Measurements from ENCODE around the gene TTLL7. TPM values are rescaled to one million over a fixed set of nuclear protein-coding genes. Genes with fewer than 3 reads are reported as not detected.

Gene TTLL7
- total RNA-seq, 1 experiment from 2014 or later, result 6.6 TPM

DNA sequence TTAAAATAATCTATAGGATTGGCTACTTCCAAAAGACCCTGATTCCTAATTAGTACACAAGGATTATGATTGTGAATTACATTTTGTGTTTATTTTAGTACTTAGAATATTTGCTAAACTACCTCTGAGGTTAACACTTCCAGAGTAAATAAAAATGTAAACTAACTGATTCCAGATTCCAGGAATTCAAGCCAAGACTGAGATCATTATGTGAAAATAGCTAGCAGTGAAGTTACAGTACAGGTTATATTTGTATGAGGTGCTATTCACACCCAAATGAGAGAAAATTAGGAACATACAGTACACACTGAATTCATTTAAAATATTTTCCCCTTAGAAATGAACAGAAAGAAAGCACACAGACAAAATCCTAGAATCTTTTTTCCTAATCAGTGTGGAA, 28.8 kb downstream of the TTLL7 start:
- no peak overlapping the region for H2AK5ac ChIP-seq (ENCODE audit: insufficient read length, low read length)
- H3K56ac ChIP-seq (ENCODE audit: insufficient read length, low read depth, low read length), result no peak overlapping the region
- no peak overlapping the region for H3K23ac ChIP-seq (ENCODE audit: insufficient read length, low read depth, low read length)
- no peak overlapping the region for H2BK5ac ChIP-seq (ENCODE audit: insufficient read length, low read length)
- no peak for DNase-seq
- no peak overlapping the region for H2BK20ac ChIP-seq (ENCODE audit: low read depth, low read length, poor library complexity, severe bottlenecking)
- no peak overlapping the region for H3K14ac ChIP-seq (ENCODE audit: insufficient read depth, low read length)
- H3K4me2 ChIP-seq (ENCODE audit: insufficient read depth, insufficient read length, low read length), result no peak overlapping the region
- H2BK120ac ChIP-seq (ENCODE audit: low read depth, low read length, poor library complexity, severe bottlenecking), result no peak overlapping the region
- no peaks in the 10 kb centered on the region for H3K23me2 ChIP-seq (ENCODE audit: insufficient read length, low read depth, low read length, poor library complexity, severe bottlenecking)
- no peak overlapping the region for H3K4ac ChIP-seq (ENCODE audit: low read depth, low read length)
- H4K91ac ChIP-seq (ENCODE audit: insufficient read length, low read depth, low read length), result no peak overlapping the region
- Mint-ChIP-seq H3K36me3 (ENCODE audit: insufficient read depth in 1 of 3, low read depth in 3 of 3) (no peaks in the 10 kb centered on the region), H3K27ac (no peak overlapping the region), H3K4me1 (peaks cover 9 to 16% of the 10 kb centered on the region in 2 experiments), H3K9me3 (no peaks in the 10 kb centered on the region), H3K4me3 (no peak overlapping the region), H3K27me3 (ENCODE audit: low read depth) (no peaks in the 10 kb centered on the region)
- no peak overlapping the region for H4K8ac ChIP-seq (replicated peaks; ENCODE audit: insufficient read length, low read depth, low read length)
- H3K4me1 ChIP-seq (ENCODE audit: insufficient read depth, low read length), result no peaks in the 10 kb centered on the region
- H3T11ph ChIP-seq (ENCODE audit: low read length), result no peak overlapping the region
- no peaks in the 10 kb centered on the region for H3K9me3 ChIP-seq (ENCODE audit: control insufficient read depth, low read depth, low read length)
- no peaks in the 10 kb centered on the region for H3K79me2 ChIP-seq (ENCODE audit: insufficient read depth, low read length)
- H4K5ac ChIP-seq (ENCODE audit: insufficient read length, low read depth, low read length), result no peak overlapping the region
- H3K9ac ChIP-seq (ENCODE audit: extremely low read depth, insufficient read length, low read length), result no peak overlapping the region
- H3K79me1 ChIP-seq (ENCODE audit: insufficient read depth, low read depth, low read length, poor library complexity, severe bottlenecking), result no peaks in the 10 kb centered on the region
- no peak overlapping the region for H2BK15ac ChIP-seq (ENCODE audit: low read depth, low read length)
- H2AFZ ChIP-seq (ENCODE audit: low read length), result no peak overlapping the region
- H2BK12ac ChIP-seq (ENCODE audit: insufficient read length, low read depth, low read length), result no peak overlapping the region
- TF ChIP-seq, protein P1, sequence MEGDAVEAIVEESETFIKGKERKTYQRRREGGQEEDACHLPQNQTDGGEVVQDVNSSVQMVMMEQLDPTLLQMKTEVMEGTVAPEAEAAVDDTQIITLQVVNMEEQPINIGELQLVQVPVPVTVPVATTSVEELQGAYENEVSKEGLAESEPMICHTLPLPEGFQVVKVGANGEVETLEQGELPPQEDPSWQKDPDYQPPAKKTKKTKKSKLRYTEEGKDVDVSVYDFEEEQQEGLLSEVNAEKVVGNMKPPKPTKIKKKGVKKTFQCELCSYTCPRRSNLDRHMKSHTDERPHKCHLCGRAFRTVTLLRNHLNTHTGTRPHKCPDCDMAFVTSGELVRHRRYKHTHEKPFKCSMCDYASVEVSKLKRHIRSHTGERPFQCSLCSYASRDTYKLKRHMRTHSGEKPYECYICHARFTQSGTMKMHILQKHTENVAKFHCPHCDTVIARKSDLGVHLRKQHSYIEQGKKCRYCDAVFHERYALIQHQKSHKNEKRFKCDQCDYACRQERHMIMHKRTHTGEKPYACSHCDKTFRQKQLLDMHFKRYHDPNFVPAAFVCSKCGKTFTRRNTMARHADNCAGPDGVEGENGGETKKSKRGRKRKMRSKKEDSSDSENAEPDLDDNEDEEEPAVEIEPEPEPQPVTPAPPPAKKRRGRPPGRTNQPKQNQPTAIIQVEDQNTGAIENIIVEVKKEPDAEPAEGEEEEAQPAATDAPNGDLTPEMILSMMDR (conservative IDR thresholded peaks at IDR 0.05), result no peak
- no peaks in the 10 kb centered on the region for H4K20me1 ChIP-seq (ENCODE audit: control insufficient read depth, insufficient read depth, insufficient read length)
- H3K18ac ChIP-seq (ENCODE audit: insufficient read length, low read depth, low read length), result no peak overlapping the region
- no peak overlapping the region for H3K27ac ChIP-seq (ENCODE audit: insufficient read length, low read depth, low read length)
- no peaks in the 10 kb centered on the region for H3K27me3 ChIP-seq (ENCODE audit: insufficient read depth, low read length)
